Measurements from ENCODE around the gene FBXO3.

DNA sequence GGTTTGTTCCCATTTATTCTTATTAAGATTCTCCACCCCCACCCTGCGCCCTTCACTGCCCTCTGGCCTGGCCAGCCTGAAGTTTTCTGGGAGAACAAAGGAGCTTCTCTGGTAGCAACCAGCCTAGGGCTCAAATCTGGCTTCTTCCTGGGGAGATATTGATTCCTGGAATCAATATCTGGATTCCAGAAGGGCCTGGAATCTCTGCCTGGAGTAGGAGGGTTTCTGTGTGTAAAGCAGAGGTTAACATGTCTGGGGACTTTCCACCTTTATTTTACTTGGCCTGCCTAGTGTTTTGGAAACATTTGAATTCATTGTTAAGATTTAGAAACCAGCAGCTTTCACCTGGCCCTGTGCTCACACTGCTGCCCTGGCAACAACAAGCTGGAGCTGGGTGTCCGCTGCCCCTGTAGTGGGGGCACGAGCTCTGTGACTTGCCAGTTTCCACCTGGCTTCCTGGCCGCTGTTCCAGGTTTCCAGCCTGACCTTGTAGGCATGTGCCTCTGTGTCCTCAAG, 79.2 kb downstream of the FBXO3 start:
- TF ChIP-seq SUZ12 (IDR thresholded peaks at IDR 0.05): no peak
- TF ChIP-seq, protein P1, sequence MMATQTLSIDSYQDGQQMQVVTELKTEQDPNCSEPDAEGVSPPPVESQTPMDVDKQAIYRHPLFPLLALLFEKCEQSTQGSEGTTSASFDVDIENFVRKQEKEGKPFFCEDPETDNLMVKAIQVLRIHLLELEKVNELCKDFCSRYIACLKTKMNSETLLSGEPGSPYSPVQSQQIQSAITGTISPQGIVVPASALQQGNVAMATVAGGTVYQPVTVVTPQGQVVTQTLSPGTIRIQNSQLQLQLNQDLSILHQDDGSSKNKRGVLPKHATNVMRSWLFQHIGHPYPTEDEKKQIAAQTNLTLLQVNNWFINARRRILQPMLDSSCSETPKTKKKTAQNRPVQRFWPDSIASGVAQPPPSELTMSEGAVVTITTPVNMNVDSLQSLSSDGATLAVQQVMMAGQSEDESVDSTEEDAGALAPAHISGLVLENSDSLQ (IDR thresholded peaks at IDR 0.05): no peak
- no peak for TF ChIP-seq BHLHE40 (IDR thresholded peaks at IDR 0.05; ENCODE audit: borderline replicate concordance)
- no peak for TF ChIP-seq L3MBTL2 (conservative IDR thresholded peaks at IDR 0.05)
- no peak for TF ChIP-seq ARNT (IDR thresholded peaks at IDR 0.05)
- TF ChIP-seq HDGF (IDR thresholded peaks at IDR 0.05; ENCODE audit: borderline replicate concordance): no peak
- TF ChIP-seq FOXM1 (IDR thresholded peaks at IDR 0.05; ENCODE audit: borderline replicate concordance): no peak
- TF ChIP-seq FOXK2 (IDR thresholded peaks at IDR 0.05): no peak
- TF ChIP-seq FOXA1 (IDR thresholded peaks at IDR 0.05): no peak
